ENCODE data around the gene GOSR2. TPM values are rescaled to one million over a fixed set of nuclear protein-coding genes. Genes with fewer than 3 reads are reported as not detected.

The GOSR2 gene
- total RNA-seq, 1 experiment from 2014 or later, result 36.5 TPM

- no peak overlapping the region for H3K27ac ChIP-seq (ENCODE audit: low read length)
- H3K36me3 ChIP-seq (ENCODE audit: control insufficient read depth, insufficient read depth, low read length), result no peaks in the 10 kb centered on the region
- CTCF ChIA-PET, result no interaction called here
- in situ Hi-C loops (cut with HindIII; ENCODE audit: low pct_unique_long_range_greater_than_20kb, low sequenced_read_pairs), result no loop called here
- no peak overlapping the region for H3K4me3 ChIP-seq (ENCODE audit: low read depth in 2 of 2, low read length in 2 of 2)
- TF ChIP-seq SIN3A (IDR thresholded peaks at IDR 0.05; ENCODE audit: borderline replicate concordance, insufficient read depth, low read depth, low read length) (no peak), POLR2AphosphoS5 (IDR thresholded peaks at IDR 0.05; ENCODE audit: low read depth, low read length) (no peak), REST (IDR thresholded peaks at IDR 0.05; ENCODE audit: insufficient read depth in 1 of 2, low read depth in 2 of 2, low read length in 1 of 2) (peak; percentile 91 to 92)
- intact Hi-C loops (cut with micrococcal nuclease; ENCODE audit: unreplicated experiment), result no loop called here
- DNase-seq (ENCODE audit: low read depth, low spot score) (no peak), ATAC-seq (no peak)
- no TSS peak for BruUV-seq (replicated peaks)
- H3K27me3 ChIP-seq (ENCODE audit: control insufficient read depth, insufficient read depth, low read length), result peaks cover 2% of the 10 kb centered on the region; the same call in 1 of the 2 replicates
- POLR2A ChIA-PET, result no interaction called here
- no peaks in the 10 kb centered on the region for H3K4me1 ChIP-seq (ENCODE audit: control insufficient read depth, insufficient read depth, low read length)
- H3K9me3 ChIP-seq (ENCODE audit: control insufficient read depth, insufficient read depth, low read depth, low read length), result no peaks in the 10 kb centered on the region
Measured at GRCh38 chr17:46964315-46965265, 41.6 kb downstream of the GOSR2 start.

DNA sequence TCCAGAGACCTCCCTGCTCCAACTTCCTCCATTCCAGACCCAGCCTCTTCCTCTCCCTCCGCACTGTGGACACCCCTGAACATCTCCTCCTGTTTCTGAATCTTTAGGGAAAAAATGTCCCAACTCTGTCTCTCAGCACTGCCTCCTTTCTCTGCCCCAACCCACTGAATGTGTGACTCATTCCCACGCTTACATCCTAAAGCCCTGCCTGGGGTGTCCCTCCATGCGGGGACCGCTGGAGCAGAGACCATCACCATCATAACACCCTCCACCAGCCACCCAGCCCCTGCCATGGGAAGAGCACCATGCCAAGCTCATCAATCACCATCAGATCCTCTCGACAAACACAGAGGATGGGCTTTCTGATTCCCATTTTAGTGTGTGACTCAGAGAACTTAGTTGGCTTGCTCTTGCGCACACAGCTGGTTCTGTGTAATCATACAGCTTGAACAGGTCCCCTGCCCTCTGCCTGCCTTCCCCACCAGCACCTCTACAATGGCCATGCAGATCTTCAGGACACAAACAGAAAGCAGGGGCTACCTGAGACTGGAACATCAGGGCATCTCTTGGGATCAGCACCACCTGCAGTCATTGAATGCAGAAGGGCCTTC, 45.4 kb downstream of the GOSR2 start:
- BruUV-seq (replicated peaks), result no TSS peak
- H3K36me3 ChIP-seq (ENCODE audit: control insufficient read depth, insufficient read depth, low read length), result no peaks in the 10 kb centered on the region
- H3K9me3 ChIP-seq (ENCODE audit: control insufficient read depth, insufficient read depth, low read depth, low read length), result no peaks in the 10 kb centered on the region
- peaks cover 5% of the 10 kb centered on the region; the same call in 1 of the 2 replicates for H3K4me1 ChIP-seq (ENCODE audit: control insufficient read depth, insufficient read depth, low read length)
- intact Hi-C loops (cut with micrococcal nuclease; ENCODE audit: unreplicated experiment), result no loop called here
- TF ChIP-seq, protein P1, sequence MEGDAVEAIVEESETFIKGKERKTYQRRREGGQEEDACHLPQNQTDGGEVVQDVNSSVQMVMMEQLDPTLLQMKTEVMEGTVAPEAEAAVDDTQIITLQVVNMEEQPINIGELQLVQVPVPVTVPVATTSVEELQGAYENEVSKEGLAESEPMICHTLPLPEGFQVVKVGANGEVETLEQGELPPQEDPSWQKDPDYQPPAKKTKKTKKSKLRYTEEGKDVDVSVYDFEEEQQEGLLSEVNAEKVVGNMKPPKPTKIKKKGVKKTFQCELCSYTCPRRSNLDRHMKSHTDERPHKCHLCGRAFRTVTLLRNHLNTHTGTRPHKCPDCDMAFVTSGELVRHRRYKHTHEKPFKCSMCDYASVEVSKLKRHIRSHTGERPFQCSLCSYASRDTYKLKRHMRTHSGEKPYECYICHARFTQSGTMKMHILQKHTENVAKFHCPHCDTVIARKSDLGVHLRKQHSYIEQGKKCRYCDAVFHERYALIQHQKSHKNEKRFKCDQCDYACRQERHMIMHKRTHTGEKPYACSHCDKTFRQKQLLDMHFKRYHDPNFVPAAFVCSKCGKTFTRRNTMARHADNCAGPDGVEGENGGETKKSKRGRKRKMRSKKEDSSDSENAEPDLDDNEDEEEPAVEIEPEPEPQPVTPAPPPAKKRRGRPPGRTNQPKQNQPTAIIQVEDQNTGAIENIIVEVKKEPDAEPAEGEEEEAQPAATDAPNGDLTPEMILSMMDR (IDR thresholded peaks at IDR 0.05), result no peak
- TF ChIP-seq TCF7L2 (IDR thresholded peaks at IDR 0.05; ENCODE audit: low read depth, low read length), result no peak
- TF ChIP-seq POLR2AphosphoS5 (IDR thresholded peaks at IDR 0.05; ENCODE audit: low read depth, low read length), result no peak
- no peak for TF ChIP-seq SIN3A (IDR thresholded peaks at IDR 0.05; ENCODE audit: borderline replicate concordance, insufficient read depth, low read depth, low read length)
- no peak for TF ChIP-seq REST (IDR thresholded peaks at IDR 0.05; ENCODE audit: insufficient read depth in 1 of 2, low read depth in 2 of 2, low read length in 1 of 2)
- ATAC-seq (no peak; the same call in 1 of the 2 replicates), DNase-seq (ENCODE audit: low read depth, low spot score) (no peak)
- in situ Hi-C loops (cut with HindIII; ENCODE audit: low pct_unique_long_range_greater_than_20kb, low sequenced_read_pairs), result no loop called here
- no peaks in the 10 kb centered on the region; the same call in 1 of the 2 replicates for H3K27me3 ChIP-seq (ENCODE audit: control insufficient read depth, insufficient read depth, low read length)
- ChIA-PET CTCF (no interaction called here), POLR2A (no interaction called here)
- no peak overlapping the region for H3K4me3 ChIP-seq (ENCODE audit: low read depth in 2 of 2, low read length in 2 of 2)
- no peak overlapping the region for H3K27ac ChIP-seq (ENCODE audit: low read length)

Data from Panc1 (cell line).